Stomach (tissue), 9 donors: ENCODE data around the gene KCNQ4. TPM values are rescaled to one million over a fixed set of nuclear protein-coding genes. Genes with fewer than 3 reads are reported as not detected.

ENCODE experiments used
- DNase-seq, 2 donors: peaks; one replicate each; pipeline versions ENCODE4 v3.0.0 to v3.0.0-alpha.2; 2013 to 2019
- H3K27ac ChIP-seq, 5 donors: fragments of 200-600 bp in 4 of 5; sonication (generic) in 4 of 5; one replicate each; pipeline ENCODE4 v1.5.1; 2013 to 2019; ENCODE audit warnings: mild to moderate bottlenecking in 1 of 5, moderate library complexity in 1 of 5
- H3K27me3 ChIP-seq, 3 donors: fragments of 200-600 bp; sonication (generic); one replicate each; pipeline ENCODE4 v1.5.1; 2017 to 2019; ENCODE audit warnings: mixed run types in 1 of 3
- H3K36me3 ChIP-seq, 4 donors: fragments of 200-600 bp; sonication (generic); 1 replicate in 3 of 4; 2 replicates in 1 of 4; pipeline ENCODE4 v1.5.1; 2016 to 2019
- H3K4me1 ChIP-seq, 4 donors: fragments of 200-600 bp; sonication (generic); one replicate each; pipeline ENCODE4 v1.5.1; 2016 to 2019
- H3K4me3 ChIP-seq, 4 donors: fragments of 200-600 bp; sonication (generic) in 3 of 4; one replicate each; pipeline ENCODE4 v1.5.1; 2016 to 2019; ENCODE audit warnings: mild to moderate bottlenecking in 1 of 4
- H3K9me3 ChIP-seq, 4 donors: fragments of 200-600 bp; sonication (generic); one replicate each; pipeline ENCODE4 v1.5.1; 2016 to 2019
- EP300 ChIP-seq: sonication (generic); formaldehyde crosslinking; IDR thresholded peaks from one replicate; pipeline ENCODE4 v1.6.1; 2017; ENCODE audit warnings: antibody characterized with exemption
- POLR2A ChIP-seq, 4 donors: fragments of 450-650 bp; IDR thresholded peaks; one replicate each; pipeline ENCODE4 v1.6.1; 2016; ENCODE audit warnings: antibody characterized with exemption in 4 of 4, control low read depth in 2 of 4, mild to moderate bottlenecking in 1 of 4, moderate library complexity in 1 of 4
- POLR2AphosphoS5 ChIP-seq, 3 donors: sonication (generic); formaldehyde crosslinking; IDR thresholded peaks; one replicate each; pipeline ENCODE4 v1.6.1; 2016; ENCODE audit warnings: antibody characterized with exemption in 3 of 3
- WGBS, 5 donors: extraction: QIAGEN DNeasy Blood & Tissue Kit in 3 of 5; methylation state at CpG; one replicate each; pipeline versions ENCODE4 v1.1.5 to v1.1.7; 2013 to 2018; 5-methylcytosine and 5-hydroxymethylcytosine counted together
- intact Hi-C: fragments of 100-400 bp; cut with DNase I; formaldehyde crosslinking; loops from one replicate; pipeline ENCODE4 v1.15.1; 2023; ENCODE audit warnings: low total_unique reads
- polyA plus RNA-seq, 3 donors: library from polyadenylated mRNA; stranded (reverse); fragments of 200-250 nt; gene quantifications; one replicate each; pipeline ENCODE4 v1.2.3, GENCODE V29; 2013
- total RNA-seq, 5 donors: library from RNA; depleted of rRNA; stranded (reverse); fragments of >200 nt; gene quantifications; one replicate each; pipeline versions ENCODE4 v1.1.0 to v1.2.3, GENCODE V29; 2014 to 2016
- TF ChIP-seq, protein P1 (sequence below), 7 experiments: fragments of 450-650 bp in 4 of 7; fragments of 200-600 bp in 3 of 7; sonication (generic) in 3 of 7; IDR thresholded peaks; one replicate each; pipeline ENCODE4 v1.5.1; 2016 to 2019; ENCODE audit warnings: antibody characterized with exemption in 7 of 7, control low read depth in 2 of 7, mild to moderate bottlenecking in 1 of 7
- donor health status: healthy with polysubstance abuse.
- donor health status: Bipolar disorder and iron deficiency.
- donor health status: healthy.

Gene KCNQ4
- total and polyA plus RNA-seq, 8 donors: 0.31 to 7.6 (median 0.58) TPM; not detected in 1

DNA sequence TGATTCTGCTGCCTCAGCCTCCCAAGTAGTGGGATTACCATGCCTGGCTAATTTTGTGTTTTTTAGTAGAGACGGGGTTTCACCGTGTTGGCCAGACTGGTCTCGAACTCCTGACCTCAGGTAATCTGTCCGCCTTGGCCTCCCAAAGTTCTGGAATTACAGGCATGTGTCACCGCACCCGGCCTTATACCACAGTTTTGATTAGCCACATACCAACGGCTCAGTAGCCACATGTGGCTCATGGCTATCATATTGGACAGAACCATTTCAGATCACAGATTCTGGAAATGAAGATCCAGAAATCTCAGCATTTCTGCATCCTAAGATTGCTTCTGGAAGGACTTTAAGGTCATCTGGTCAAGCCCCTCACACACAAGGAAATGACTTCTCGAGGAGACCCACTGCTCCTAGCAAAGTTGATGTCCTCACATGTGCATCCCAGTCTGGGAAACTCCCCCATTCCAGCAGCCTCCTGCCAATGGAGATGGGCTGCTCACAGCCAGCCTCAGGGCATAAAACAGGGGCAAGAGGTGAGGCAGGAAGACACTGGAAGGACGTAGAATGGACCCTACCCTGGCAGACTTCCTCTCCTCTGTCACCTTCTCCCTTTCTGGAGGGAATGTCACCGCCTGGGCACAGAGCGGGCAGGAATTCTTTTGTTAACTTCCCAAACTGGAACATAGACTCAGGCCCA, 96.0 kb downstream of the KCNQ4 start:
- intact Hi-C loops: no loop called here
- peaks cover 0 to 33% (median 17%) of the 10 kb centered on the region in 3 donors for H3K27me3 ChIP-seq
- H3K4me3 ChIP-seq: no peak overlapping the region

DNA sequence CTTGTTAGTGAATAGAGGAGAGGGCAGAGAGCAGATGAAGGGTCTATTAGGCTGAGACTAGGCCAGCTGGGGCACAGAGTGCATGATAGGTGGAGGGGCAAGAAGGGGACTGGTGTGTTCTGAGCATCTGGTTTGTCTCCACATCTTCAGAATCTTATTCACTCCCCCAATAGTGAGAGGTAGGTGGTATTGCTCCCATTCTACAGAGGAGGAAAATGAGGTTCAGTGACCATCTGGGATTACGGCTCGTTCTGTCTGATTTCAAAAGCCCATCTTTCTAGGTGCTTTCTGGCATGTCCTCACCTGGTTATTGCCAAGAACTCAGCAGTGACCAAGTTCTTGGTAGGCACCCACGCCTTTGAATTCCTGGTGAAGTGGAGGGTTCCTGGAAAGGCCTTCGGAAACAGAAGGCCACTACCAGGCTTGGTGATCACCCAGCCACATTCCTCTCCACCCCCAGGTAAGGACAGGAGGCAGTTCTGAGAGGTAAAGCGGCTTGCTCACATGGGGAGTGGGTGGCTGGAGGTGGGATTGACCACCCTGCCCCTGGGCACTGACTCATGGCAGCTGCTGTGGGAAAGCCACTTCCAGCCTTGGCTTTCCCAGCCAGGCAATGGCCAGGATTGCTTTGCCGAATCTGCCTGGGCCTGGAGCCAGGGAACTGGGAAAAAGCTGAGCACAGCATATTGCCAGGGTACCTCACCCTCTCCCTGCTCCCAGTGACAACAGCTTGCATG, 97.4 kb downstream of the KCNQ4 start:
- Histone ChIP-seq H3K4me1 (peaks cover 8 to 20% (median 14%) of the 10 kb centered on the region in 4 donors), H3K27ac (no peak overlapping the region), H3K4me3 (no peak overlapping the region), H3K9me3 (peaks cover 0 to 10% (median 8%) of the 10 kb centered on the region in 4 donors), H3K36me3 (no peaks in the 10 kb centered on the region), H3K27me3 (peaks cover 0 to 42% (median 20%) of the 10 kb centered on the region in 3 donors)
- no peak for DNase-seq
- intact Hi-C loops: no loop called here
- TF ChIP-seq, protein P1, sequence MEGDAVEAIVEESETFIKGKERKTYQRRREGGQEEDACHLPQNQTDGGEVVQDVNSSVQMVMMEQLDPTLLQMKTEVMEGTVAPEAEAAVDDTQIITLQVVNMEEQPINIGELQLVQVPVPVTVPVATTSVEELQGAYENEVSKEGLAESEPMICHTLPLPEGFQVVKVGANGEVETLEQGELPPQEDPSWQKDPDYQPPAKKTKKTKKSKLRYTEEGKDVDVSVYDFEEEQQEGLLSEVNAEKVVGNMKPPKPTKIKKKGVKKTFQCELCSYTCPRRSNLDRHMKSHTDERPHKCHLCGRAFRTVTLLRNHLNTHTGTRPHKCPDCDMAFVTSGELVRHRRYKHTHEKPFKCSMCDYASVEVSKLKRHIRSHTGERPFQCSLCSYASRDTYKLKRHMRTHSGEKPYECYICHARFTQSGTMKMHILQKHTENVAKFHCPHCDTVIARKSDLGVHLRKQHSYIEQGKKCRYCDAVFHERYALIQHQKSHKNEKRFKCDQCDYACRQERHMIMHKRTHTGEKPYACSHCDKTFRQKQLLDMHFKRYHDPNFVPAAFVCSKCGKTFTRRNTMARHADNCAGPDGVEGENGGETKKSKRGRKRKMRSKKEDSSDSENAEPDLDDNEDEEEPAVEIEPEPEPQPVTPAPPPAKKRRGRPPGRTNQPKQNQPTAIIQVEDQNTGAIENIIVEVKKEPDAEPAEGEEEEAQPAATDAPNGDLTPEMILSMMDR (IDR thresholded peaks at IDR 0.05): no peak
- no peak for TF ChIP-seq EP300
- TF ChIP-seq POLR2A (IDR thresholded peaks at IDR 0.05): no peak
- no peak for TF ChIP-seq POLR2AphosphoS5 (IDR thresholded peaks at IDR 0.05)
- 75 to 89% (median 82%) methylated on average over 6 of the region's 6 CpGs for WGBS, 5 donors

More for the DNA sequence above, 96.0 kb downstream of the KCNQ4 start:
- Histone ChIP-seq H3K4me1 (peaks cover 8 to 19% (median 14%) of the 10 kb centered on the region in 4 donors), H3K36me3 (no peaks in the 10 kb centered on the region), H3K27ac (no peak overlapping the region), H3K9me3 (peaks cover 0 to 12% (median 10%) of the 10 kb centered on the region in 4 donors)
- DNase-seq: no peak
- no peak for TF ChIP-seq POLR2A (IDR thresholded peaks at IDR 0.05)
- no peak for TF ChIP-seq EP300
- no peak for TF ChIP-seq POLR2AphosphoS5 (IDR thresholded peaks at IDR 0.05)
- 86 to 93% (median 89%) methylated on average over 11 of the region's 11 CpGs for WGBS, 5 donors

DNA sequence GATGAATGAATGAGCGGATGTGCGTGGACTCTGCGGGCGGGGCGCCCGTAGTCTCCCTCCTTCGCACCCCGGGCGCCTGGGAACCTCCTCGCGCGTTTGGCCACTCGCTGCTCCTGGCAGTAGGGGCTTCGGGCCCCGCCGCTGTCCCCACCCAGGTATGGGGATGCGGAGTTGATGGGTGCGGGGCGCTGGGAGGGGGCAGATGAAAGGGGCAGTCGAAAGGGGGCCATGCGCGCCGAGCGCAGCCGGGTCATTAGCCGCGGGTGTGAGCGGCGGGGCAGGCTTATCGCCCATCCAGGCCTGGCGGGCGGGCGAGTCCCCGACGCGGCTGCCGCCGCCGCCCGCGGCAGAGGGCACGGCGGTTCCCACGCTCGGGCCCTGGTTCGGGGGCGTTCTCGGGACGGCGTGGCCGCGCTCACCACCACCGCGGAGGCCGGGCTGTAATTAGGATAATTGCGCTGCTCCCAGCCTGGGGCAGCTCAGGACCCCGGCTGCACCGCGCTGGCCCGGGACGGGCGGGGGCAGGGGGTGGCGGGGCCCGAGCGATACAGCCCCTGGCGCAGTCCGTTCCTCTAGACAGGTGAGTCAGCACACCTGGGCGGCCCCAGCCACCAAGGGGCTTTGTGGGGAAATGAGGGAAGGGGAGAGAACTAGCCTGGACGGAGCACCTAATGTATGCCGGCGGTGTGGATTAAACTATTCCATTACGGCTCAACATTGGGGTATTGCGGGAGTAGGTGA, 100.6 kb downstream of the KCNQ4 start:
- Histone ChIP-seq H3K27me3 (peaks cover 0 to 42% (median 20%) of the 10 kb centered on the region in 3 donors), H3K27ac (no peak overlapping the region), H3K4me3 (peak overlapping the region; percentile 27 to 36 (median 34)), H3K9me3 (no peaks in the 10 kb centered on the region), H3K36me3 (no peaks in the 10 kb centered on the region), H3K4me1 (peaks cover 8 to 9% (median 8%) of the 10 kb centered on the region in 4 donors)
- DNase-seq: peak in 1 of 2 donors; percentile 46
- no peak for TF ChIP-seq EP300
- TF ChIP-seq POLR2A (IDR thresholded peaks at IDR 0.05): no peak
- no peak for TF ChIP-seq POLR2AphosphoS5 (IDR thresholded peaks at IDR 0.05)
- TF ChIP-seq, protein P1 (IDR thresholded peaks at IDR 0.05): no peak
- intact Hi-C loops: no loop called here
- 18 to 39% (median 25%) methylated on average over 32 to 73 of the region's 73 CpGs for WGBS, 5 donors

DNA sequence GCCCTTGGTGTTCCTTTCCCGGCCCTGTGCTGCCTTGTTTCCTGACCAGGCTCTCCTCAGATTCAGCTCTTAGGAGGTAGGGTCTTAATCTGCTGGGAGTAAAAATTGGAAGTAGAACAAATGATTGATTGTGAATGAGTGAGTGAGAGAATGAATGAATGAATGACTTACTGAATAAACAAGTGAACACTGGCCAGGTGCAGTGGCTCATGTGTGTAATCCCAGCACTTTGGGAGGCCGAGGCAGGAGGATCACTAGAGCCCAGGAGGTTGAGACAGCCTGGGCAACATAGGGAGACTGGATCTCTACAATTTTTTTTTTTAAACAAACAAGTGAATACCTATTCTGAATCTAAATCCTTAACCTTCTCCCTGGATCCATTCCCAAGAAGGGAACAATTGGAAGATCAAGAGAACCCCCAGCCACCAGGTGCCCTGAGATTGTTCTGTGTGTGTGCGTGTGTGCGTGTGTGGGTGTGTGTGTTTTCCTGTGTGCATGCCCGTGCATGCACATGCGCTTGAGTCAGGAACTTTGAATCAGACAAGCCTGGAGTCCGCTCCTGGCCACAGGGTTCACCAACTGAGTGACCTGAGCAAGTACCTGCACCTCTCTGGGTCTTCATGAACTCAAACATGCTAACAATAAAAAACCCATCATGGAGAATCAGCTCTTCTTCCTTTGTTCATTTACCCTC, 102.9 kb downstream of the KCNQ4 start:
- intact Hi-C loops: no loop called here
- 71 to 84% (median 81%) methylated on average over 7 of the region's 7 CpGs for WGBS, 5 donors

More for the DNA sequence above, 102.9 kb downstream of the KCNQ4 start:
- no peak for DNase-seq
- no peaks in the 10 kb centered on the region for H3K9me3 ChIP-seq
- H3K4me1 ChIP-seq: peaks cover 8 to 9% (median 8%) of the 10 kb centered on the region in 4 donors
- TF ChIP-seq EP300 (no peak), POLR2A (IDR thresholded peaks at IDR 0.05) (no peak), POLR2AphosphoS5 (IDR thresholded peaks at IDR 0.05) (no peak)
- TF ChIP-seq, protein P1 (IDR thresholded peaks at IDR 0.05): no peak
- peaks cover 0 to 36% (median 20%) of the 10 kb centered on the region in 3 donors for H3K27me3 ChIP-seq
- no peak overlapping the region for H3K4me3 ChIP-seq
- no peak overlapping the region for H3K27ac ChIP-seq
- H3K36me3 ChIP-seq: no peaks in the 10 kb centered on the region
